Esophagus (tissue), 2 donors: ENCODE results near the gene CHRNG. TPM values are rescaled to one million over a fixed set of nuclear protein-coding genes. Genes with fewer than 3 reads are reported as not detected.

Experiments
- H3K27ac ChIP-seq, 2 donors: one replicate each; pipeline ENCODE4 v1.5.1; 2013; ENCODE audit warnings: low read depth in 2 of 2, mild to moderate bottlenecking in 2 of 2, inconsistent platforms in 1 of 2, low read length in 1 of 2, moderate library complexity in 1 of 2
- H3K27me3 ChIP-seq, 2 donors: one replicate each; pipeline ENCODE4 v1.6.1; 2013; ENCODE audit warnings: low read length in 2 of 2, control low read depth in 1 of 2, mild to moderate bottlenecking in 1 of 2; ENCODE audit not compliant: insufficient read depth in 2 of 2, control insufficient read depth in 1 of 2
- H3K36me3 ChIP-seq, 2 donors: one replicate each; pipeline ENCODE4 v1.6.1; 2013; ENCODE audit warnings: low read length in 1 of 2; ENCODE audit not compliant: control insufficient read depth in 2 of 2, insufficient read depth in 2 of 2
- H3K4me1 ChIP-seq, 2 donors: one replicate each; pipeline ENCODE4 v1.6.1; 2013; ENCODE audit warnings: low read length in 1 of 2; ENCODE audit not compliant: control insufficient read depth in 2 of 2, insufficient read depth in 2 of 2
- H3K4me3 ChIP-seq, 2 donors: one replicate each; pipeline ENCODE4 v1.5.1; 2013; ENCODE audit warnings: low read length in 2 of 2, mild to moderate bottlenecking in 2 of 2, low read depth in 1 of 2, moderate library complexity in 1 of 2
- H3K9me3 ChIP-seq, 2 donors: one replicate each; pipeline ENCODE4 v1.6.1; 2013; ENCODE audit warnings: mild to moderate bottlenecking in 2 of 2, low read depth in 1 of 2, low read length in 1 of 2, moderate library complexity in 1 of 2; ENCODE audit not compliant: control insufficient read depth in 2 of 2, insufficient read depth in 1 of 2
- WGBS, 2 donors: extraction: QIAGEN DNeasy Blood & Tissue Kit; methylation state at CpG; one replicate each; pipeline ENCODE4 v1.1.7; 2013; 5-methylcytosine and 5-hydroxymethylcytosine counted together
- polyA plus RNA-seq, 2 donors: library from polyadenylated mRNA; stranded (reverse); fragments of 200-250 nt; gene quantifications; one replicate each; pipeline ENCODE4 v1.2.3, GENCODE V29; 2013
- donor health status: healthy with polysubstance abuse.
- donor health status: Bipolar disorder and iron deficiency.

The CHRNG gene
- polyA plus RNA-seq, 2 donors: not detected

- Histone ChIP-seq H3K4me1 (no peaks in the 10 kb centered on the region), H3K27me3 (no peaks in the 10 kb centered on the region), H3K9me3 (no peaks in the 10 kb centered on the region), H3K36me3 (peaks cover 5 to 6% of the 10 kb centered on the region in 2 donors), H3K4me3 (no peak overlapping the region), H3K27ac (no peak overlapping the region)
These were observed 42.2 kb downstream of the CHRNG start for GRCh38 chr2:232581725-232582124.

- H3K4me3 ChIP-seq: no peak overlapping the region
These were observed 44.7 kb downstream of the CHRNG start for GRCh38 chr2:232584238-232584637.

GRCh38 chr2:232586943-232587505 is 47.5 kb downstream of the CHRNG start:
- H3K27me3 ChIP-seq: no peaks in the 10 kb centered on the region
- no peak overlapping the region for H3K4me3 ChIP-seq
- no peak overlapping the region for H3K27ac ChIP-seq
- H3K36me3 ChIP-seq: peaks cover 2 to 5% of the 10 kb centered on the region in 2 donors
- H3K9me3 ChIP-seq: no peaks in the 10 kb centered on the region
- peaks cover 2 to 6% of the 10 kb centered on the region in 2 donors for H3K4me1 ChIP-seq
- 84 to 91% methylated on average over 5 of the region's 5 CpGs for WGBS, 2 donors

More at GRCh38 chr2:232584238-232584637, 44.7 kb downstream of the CHRNG start:
- Histone ChIP-seq H3K4me1 (peaks cover 2 to 6% of the 10 kb centered on the region in 2 donors), H3K27ac (no peak overlapping the region), H3K27me3 (no peaks in the 10 kb centered on the region), H3K36me3 (peaks cover 4 to 5% of the 10 kb centered on the region in 2 donors), H3K9me3 (no peaks in the 10 kb centered on the region)
- 85 to 89% methylated on average over 6 of the region's 6 CpGs for WGBS, 2 donors

GRCh38 chr2:232587512-232587911 is 48.0 kb downstream of the CHRNG start:
- no peak overlapping the region for H3K4me3 ChIP-seq
- no peak overlapping the region for H3K27ac ChIP-seq
- H3K4me1 ChIP-seq: peaks cover 2 to 7% of the 10 kb centered on the region in 2 donors
- H3K36me3 ChIP-seq: peaks cover 2 to 5% of the 10 kb centered on the region in 2 donors
- no peaks in the 10 kb centered on the region for H3K9me3 ChIP-seq
- 72 to 75% methylated on average over 7 of the region's 7 CpGs for WGBS, 2 donors
- no peaks in the 10 kb centered on the region for H3K27me3 ChIP-seq

GRCh38 chr2:232588031-232588430 is 48.5 kb downstream of the CHRNG start:
- Histone ChIP-seq H3K9me3 (no peaks in the 10 kb centered on the region), H3K4me1 (peaks cover 2 to 11% of the 10 kb centered on the region in 2 donors), H3K27me3 (no peaks in the 10 kb centered on the region), H3K4me3 (no peak overlapping the region), H3K36me3 (peaks cover 2 to 5% of the 10 kb centered on the region in 2 donors), H3K27ac (no peak overlapping the region)
- WGBS, 2 donors: 85 to 89% methylated on average over 8 of the region's 8 CpGs

GRCh38 chr2:232588680-232589585 is 49.4 kb downstream of the CHRNG start:
- Histone ChIP-seq H3K4me3 (no peak overlapping the region), H3K9me3 (no peaks in the 10 kb centered on the region), H3K27ac (peak overlapping the region; percentile 61 to 71), H3K4me1 (peaks cover 4 to 16% of the 10 kb centered on the region in 2 donors), H3K36me3 (peaks cover 2 to 5% of the 10 kb centered on the region in 2 donors), H3K27me3 (no peaks in the 10 kb centered on the region)
- 48 to 53% methylated on average over 18 of the region's 18 CpGs for WGBS, 2 donors

- 46 to 56% methylated on average over 3 of the region's 3 CpGs for WGBS, 2 donors
- Histone ChIP-seq H3K9me3 (no peaks in the 10 kb centered on the region), H3K27ac (peak overlapping the region; percentile 50 to 64), H3K4me3 (no peak overlapping the region), H3K27me3 (no peaks in the 10 kb centered on the region), H3K4me1 (peaks cover 4 to 16% of the 10 kb centered on the region in 2 donors), H3K36me3 (no peaks in the 10 kb centered on the region)
These were observed 53.4 kb downstream of the CHRNG start for GRCh38 chr2:232592772-232593395.

GRCh38 chr2:232593982-232594381 is 54.5 kb downstream of the CHRNG start:
- Histone ChIP-seq H3K27ac (no peak overlapping the region), H3K9me3 (no peaks in the 10 kb centered on the region), H3K4me1 (peaks cover 2 to 10% of the 10 kb centered on the region in 2 donors), H3K36me3 (no peaks in the 10 kb centered on the region), H3K27me3 (no peaks in the 10 kb centered on the region), H3K4me3 (no peak overlapping the region)
- 67 to 79% methylated on average over 7 of the region's 7 CpGs for WGBS, 2 donors
